OCI-LY7 (cell line): Measurements from ENCODE around the gene SLC25A42. TPM values are rescaled to one million over a fixed set of nuclear protein-coding genes. Genes with fewer than 3 reads are reported as not detected.
A peak's percentile ranks its signal among the peaks of the same experiment; 100 is the strongest.

Experiments
- BruUV-seq: library from RNA; stranded (reverse); fragments of 400-500 nt; replicated peaks from 2 replicates; lab custom pipeline; 2021; lab: Mats Ljungman, UMichigan
- CTCF ChIA-PET: fragments of 300-600 bp; sonication (Branson Sonifier 250); formaldehyde crosslinking; loops from one replicate; lab custom pipeline; 2022; ENCODE audit warnings: antibody characterized with exemption; ENCODE audit not compliant: unreplicated experiment; lab: Charles Lee
- POLR2A ChIA-PET: fragments of 300-600 bp; sonication (Branson Sonifier 250); formaldehyde crosslinking; loops from one replicate; lab custom pipeline; 2022; ENCODE audit warnings: antibody characterized with exemption; lab: Charles Lee
- DNase-seq: peaks from one replicate; pipeline ENCODE4 v3.0.0-alpha.2; 2015; ENCODE audit warnings: low spot score
- H2AFZ ChIP-seq: fragments of 200-600 bp; sonication (generic), shearing (Covaris generic); 2 replicates; pipeline ENCODE4 v1.6.1; 2014; ENCODE audit warnings: mild to moderate bottlenecking, antibody characterized with exemption, low read length, moderate library complexity
- H3K27ac ChIP-seq: fragments of 200-600 bp; sonication (generic); 2 replicates; pipeline ENCODE4 v1.5.1; 2014; ENCODE audit warnings: mixed run types, low read depth, mild to moderate bottlenecking, moderate library complexity, low read length, inconsistent platforms; ENCODE audit not compliant: poor library complexity, severe bottlenecking
- H3K36me3 ChIP-seq: fragments of 200-600 bp; sonication (generic); 2 replicates; pipeline ENCODE4 v1.6.1; 2014; ENCODE audit warnings: mild to moderate bottlenecking, antibody characterized with exemption, low read length, moderate library complexity, mixed read lengths; ENCODE audit not compliant: insufficient read depth
- H3K4me1 ChIP-seq: fragments of 200-600 bp; sonication (generic); 2 replicates; pipeline ENCODE4 v1.5.1; 2014; ENCODE audit warnings: mild to moderate bottlenecking, low read length; ENCODE audit not compliant: insufficient read depth, poor library complexity, severe bottlenecking
- H3K4me2 ChIP-seq: fragments of 200-600 bp; sonication (generic); 2 replicates; pipeline ENCODE4 v1.6.1; 2014; ENCODE audit warnings: mild to moderate bottlenecking, low read length
- H3K4me3 ChIP-seq: fragments of 200-600 bp; sonication (generic); 2 replicates; pipeline ENCODE4 v1.5.1; 2014; ENCODE audit warnings: mild to moderate bottlenecking, low read depth, low read length; ENCODE audit not compliant: poor library complexity, severe bottlenecking
- H3K79me2 ChIP-seq: fragments of 200-600 bp; sonication (generic); 2 replicates; pipeline ENCODE4 v1.6.1; 2016; ENCODE audit warnings: low read depth, mild to moderate bottlenecking, low read length, moderate library complexity, mixed read lengths; ENCODE audit not compliant: insufficient read depth
- H3K9me2 ChIP-seq: fragments of 200-600 bp; sonication (generic); 2 replicates; pipeline ENCODE4 v1.6.1; 2016; ENCODE audit warnings: mild to moderate bottlenecking, low read length, mixed read lengths; ENCODE audit not compliant: insufficient read depth
- H3K9me3 ChIP-seq: fragments of 200-600 bp; sonication (generic); 2 replicates; pipeline ENCODE4 v1.6.1; 2014; ENCODE audit warnings: mild to moderate bottlenecking, mixed run types, low read length, mixed read lengths
- H4K20me1 ChIP-seq: fragments of 200-600 bp; sonication (generic); 2 replicates; pipeline ENCODE4 v1.6.1; 2014; ENCODE audit warnings: mild to moderate bottlenecking, antibody characterized with exemption, low read length, moderate library complexity, mixed read lengths; ENCODE audit not compliant: insufficient read depth
- CTCF ChIP-seq: fragments of 200-600 bp; sonication (generic); conservative IDR thresholded peaks from 2 replicates; pipeline ENCODE4 v1.5.1; 2014; ENCODE audit warnings: mild to moderate bottlenecking, antibody characterized with exemption, low read length, moderate library complexity, mixed read lengths
- EZH2phosphoT487 ChIP-seq: fragments of 200-600 bp; sonication (generic); IDR thresholded peaks from 2 replicates; pipeline ENCODE4 v1.6.1; 2018; ENCODE audit warnings: low read depth, borderline replicate concordance, mild to moderate bottlenecking, mixed run types, antibody characterized with exemption, low read length, moderate library complexity, mixed read lengths
- intact Hi-C: fragments of 100-400 bp; cut with micrococcal nuclease; formaldehyde crosslinking; loops from one replicate; pipeline ENCODE4 v1.10.0; 2022; ENCODE audit not compliant: unreplicated experiment
- total RNA-seq, 2 experiments: library from RNA; depleted of rRNA in 1 of 2; stranded (reverse); fragments of >200 nt in 1 of 2; shearing (Covaris generic) in 1 of 2; gene quantifications; 2 replicates each; pipeline ENCODE4 v1.2.3, GENCODE V29; 2014 to 2022

Gene SLC25A42
- total RNA-seq, 2 experiments from 2014 or later: 13.8 to 23.4 TPM

GRCh38 chr19:19145281-19145680 is 81.5 kb downstream of the SLC25A42 start:
- no peaks in the 10 kb centered on the region for H3K9me3 ChIP-seq
- CTCF ChIA-PET: interaction anchor here (2.4 kb wide), 1 partner anchor 29 kb away, joined by 17 read pairs; no protein-coding TSS in a partner anchor
- no peaks in the 10 kb centered on the region for H3K9me2 ChIP-seq
- H3K79me2 ChIP-seq: no peaks in the 10 kb centered on the region
- H3K36me3 ChIP-seq: peaks cover 68% of the 10 kb centered on the region
- TF ChIP-seq EZH2phosphoT487 (no peak), CTCF (no peak)
- intact Hi-C loops: no loop called here
- peak overlapping the region; percentile 20 for H3K27ac ChIP-seq
- no peak for DNase-seq
- H3K4me3 ChIP-seq: no peak overlapping the region
- no peak overlapping the region for H3K4me2 ChIP-seq
- H3K4me1 ChIP-seq: peaks cover 51% of the 10 kb centered on the region
- POLR2A ChIA-PET: interaction anchor here (1.1 kb wide), 1 partner anchor 29 kb away, joined by 3 read pairs; no protein-coding TSS in a partner anchor
- BruUV-seq: no TSS peak
- no peak overlapping the region for H2AFZ ChIP-seq
- no peaks in the 10 kb centered on the region for H4K20me1 ChIP-seq

- H3K9me2 ChIP-seq: no peaks in the 10 kb centered on the region
- BruUV-seq: TSS peak; percentile 89
- DNase-seq: peak; percentile 62
- TF ChIP-seq CTCF (peak; percentile 80), EZH2phosphoT487 (no peak)
- no peaks in the 10 kb centered on the region for H3K9me3 ChIP-seq
- intact Hi-C loops: loop anchor here (1.0 kb wide), 1 partner anchor 29 kb away; no protein-coding TSS in a partner anchor
- H2AFZ ChIP-seq: no peak overlapping the region
- H3K4me2 ChIP-seq: no peak overlapping the region
- peaks cover 55% of the 10 kb centered on the region for H3K4me1 ChIP-seq
- ChIA-PET CTCF (interaction anchor here (0.9 to 2.4 kb wide), 2 partner anchors 13 to 29 kb away, joined by 3 to 17 read pairs; no protein-coding TSS in a partner anchor), POLR2A (interaction anchor here (1.1 to 2.1 kb wide), 2 partner anchors 10 to 28 kb away, joined by 3 to 7 read pairs; no protein-coding TSS in a partner anchor)
- H4K20me1 ChIP-seq: no peaks in the 10 kb centered on the region
- H3K4me3 ChIP-seq: no peak overlapping the region
- H3K36me3 ChIP-seq: peaks cover 74% of the 10 kb centered on the region
- no peaks in the 10 kb centered on the region for H3K79me2 ChIP-seq
- peak overlapping the region; percentile 46 for H3K27ac ChIP-seq
Observed at GRCh38 chr19:19145684-19146608, 82.2 kb downstream of the SLC25A42 start.
